C4-2B (cell line): ENCODE results near the gene C3.

Source experiments
- CTCF ChIP-seq: fragments of 450-650 bp; conservative IDR thresholded peaks from 2 replicates; pipeline ENCODE4 v1.5.1; 2017; ENCODE audit warnings: mild to moderate bottlenecking
- ZFX ChIP-seq: fragments of 450-650 bp; IDR thresholded peaks from 2 replicates; pipeline ENCODE4 v1.6.1; 2017

- TF ChIP-seq CTCF (no peak), ZFX (no peak)
Observed at GRCh38 chr19:6687114-6687513, 33.3 kb downstream of the C3 start.
